Trophoblast cell (in vitro differentiated cells and primary cell): ENCODE data around the gene ZCCHC4.

ENCODE experiments used
- DNase-seq, 2 donors: peaks; one replicate each; pipeline ENCODE4 v3.0.0-alpha.2; 2016
- H2AFZ ChIP-seq: 2 replicates; pipeline ENCODE4 v1.6.1; 2013; ENCODE audit warnings: low read length, moderate library complexity, mild to moderate bottlenecking; ENCODE audit not compliant: insufficient read depth, poor library complexity
- H2AK5ac ChIP-seq: 2 replicates; pipeline ENCODE4 v1.6.1; 2013; ENCODE audit warnings: mild to moderate bottlenecking, low read length
- H2BK120ac ChIP-seq: 2 replicates; pipeline ENCODE4 v1.6.1; 2013; ENCODE audit warnings: low read length, mild to moderate bottlenecking, moderate library complexity; ENCODE audit not compliant: insufficient read depth, poor library complexity
- H2BK12ac ChIP-seq: 2 replicates; pipeline ENCODE4 v1.6.1; 2013; ENCODE audit warnings: mild to moderate bottlenecking, low read length, moderate library complexity
- H2BK5ac ChIP-seq: 2 replicates; pipeline ENCODE4 v1.6.1; 2013; ENCODE audit warnings: low read length, low read depth, moderate library complexity, mild to moderate bottlenecking; ENCODE audit not compliant: poor library complexity
- H3K14ac ChIP-seq: 2 replicates; pipeline ENCODE4 v1.6.1; 2013; ENCODE audit warnings: mild to moderate bottlenecking, low read length
- H3K18ac ChIP-seq: 2 replicates; pipeline ENCODE4 v1.6.1; 2013; ENCODE audit warnings: mild to moderate bottlenecking, low read length
- H3K23ac ChIP-seq: 2 replicates; pipeline ENCODE4 v1.6.1; 2013; ENCODE audit warnings: low read length
- H3K27ac ChIP-seq: 2 replicates; pipeline ENCODE4 v1.5.1; 2013; ENCODE audit warnings: low read depth, mild to moderate bottlenecking, inconsistent platforms, low read length, moderate library complexity
- H3K27me3 ChIP-seq: 2 replicates; pipeline ENCODE4 v1.6.1; 2013; ENCODE audit warnings: inconsistent platforms, mild to moderate bottlenecking, low read length, moderate library complexity; ENCODE audit not compliant: insufficient read depth
- H3K36me3 ChIP-seq, 2 experiments: 1 replicate in 1 of 2; 2 replicates in 1 of 2; pipeline ENCODE4 v1.6.1; 2013; ENCODE audit warnings: low read length in 2 of 2, mild to moderate bottlenecking in 2 of 2, moderate library complexity in 1 of 2; ENCODE audit not compliant: insufficient read depth in 2 of 2, control insufficient read depth in 1 of 2
- H3K4ac ChIP-seq: 2 replicates; pipeline ENCODE4 v1.6.1; 2013; ENCODE audit warnings: low read depth, mild to moderate bottlenecking, low read length, moderate library complexity
- H3K4me1 ChIP-seq, 2 experiments: 1 replicate in 1 of 2; 2 replicates in 1 of 2; pipeline ENCODE4 v1.6.1; 2013; ENCODE audit warnings: low read length in 2 of 2, mild to moderate bottlenecking in 2 of 2, moderate library complexity in 1 of 2; ENCODE audit not compliant: insufficient read depth in 2 of 2, control insufficient read depth in 1 of 2
- H3K4me2 ChIP-seq: 2 replicates; pipeline ENCODE4 v1.6.1; 2013; ENCODE audit warnings: inconsistent platforms, mild to moderate bottlenecking, low read length, moderate library complexity
- H3K4me3 ChIP-seq: 2 replicates; pipeline ENCODE4 v1.5.1; 2013; ENCODE audit warnings: mild to moderate bottlenecking, low read depth, low read length, inconsistent platforms
- H3K79me1 ChIP-seq: one replicate; pipeline ENCODE4 v1.6.1; 2013; ENCODE audit warnings: low read length
- H3K79me2 ChIP-seq: 2 replicates; pipeline ENCODE4 v1.6.1; 2013; ENCODE audit warnings: low read length, mild to moderate bottlenecking; ENCODE audit not compliant: control insufficient read depth, insufficient read depth, poor library complexity
- H3K9ac ChIP-seq: 2 replicates; pipeline ENCODE4 v1.6.1; 2013; ENCODE audit warnings: mild to moderate bottlenecking, low read length
- H3K9me3 ChIP-seq: 2 replicates; pipeline ENCODE4 v1.6.1; 2013; ENCODE audit warnings: low read depth, mild to moderate bottlenecking, control low read depth, inconsistent platforms, low read length; ENCODE audit not compliant: insufficient read depth
- H4K12ac ChIP-seq: 2 replicates; pipeline ENCODE4 v1.6.1; 2013; ENCODE audit warnings: low read depth, mild to moderate bottlenecking, low read length, moderate library complexity
- H4K8ac ChIP-seq: 2 replicates; pipeline ENCODE4 v1.6.1; 2013; ENCODE audit warnings: low read depth, mild to moderate bottlenecking, low read length, moderate library complexity
- H4K91ac ChIP-seq: one replicate; pipeline ENCODE4 v1.6.1; 2013; ENCODE audit warnings: low read depth, mild to moderate bottlenecking, low read length, moderate library complexity
- WGBS: extraction: QIAGEN DNeasy Blood & Tissue Kit; methylation state at CpG from one replicate; pipeline ENCODE4 v1.1.7; 2013; ENCODE audit warnings: missing lambda C conversion rate; ENCODE audit not compliant: insufficient read length, insufficient coverage; ENCODE audit errors: extremely low coverage; 5-methylcytosine and 5-hydroxymethylcytosine counted together

Gene ZCCHC4

DNA sequence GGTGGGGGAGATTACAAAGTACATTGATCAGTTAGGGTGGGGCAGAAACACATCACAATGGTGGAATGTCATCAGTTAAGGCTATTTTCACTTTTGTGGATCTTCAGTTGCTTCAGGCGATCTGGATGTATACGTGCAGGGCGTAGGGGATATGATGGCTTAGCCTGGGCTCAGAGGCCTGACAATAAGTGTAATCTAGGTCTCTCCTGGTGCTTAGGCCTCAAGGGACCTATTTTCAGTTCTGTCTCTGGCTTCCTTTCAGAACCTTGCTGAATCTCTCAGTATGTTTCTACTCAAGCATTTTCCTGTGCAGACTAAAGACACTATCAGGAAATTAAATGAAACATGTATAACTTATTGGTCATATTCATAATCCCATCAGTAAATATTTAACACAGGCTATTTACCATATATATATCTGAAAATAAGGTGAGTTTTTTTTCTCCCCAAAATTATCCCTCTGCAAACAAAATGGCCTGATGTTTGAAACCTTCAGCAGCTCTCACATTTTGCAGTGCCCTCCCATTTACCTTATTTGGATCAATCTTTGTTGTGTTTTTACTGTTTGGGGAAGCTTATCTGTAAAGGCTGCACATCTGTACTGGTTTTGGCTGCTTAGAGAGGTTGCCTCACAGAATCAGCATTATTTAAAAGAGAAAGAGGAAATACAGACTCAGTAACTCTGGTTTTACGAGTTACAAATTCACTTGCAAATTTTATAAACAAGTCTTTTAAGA is 2.3 kb upstream of the ZCCHC4 start:
- Histone ChIP-seq H3K27ac (no peak overlapping the region), H3K4me3 (no peak overlapping the region), H2BK12ac (no peak overlapping the region), H3K14ac (no peak overlapping the region), H2AK5ac (no peak overlapping the region), H4K91ac (no peak overlapping the region), H3K23ac (no peak overlapping the region), H3K4ac (no peak overlapping the region), H4K12ac (no peak overlapping the region), H3K9ac (no peak overlapping the region), H2BK120ac (no peak overlapping the region), H3K79me2 (peaks cover 4% of the 10 kb centered on the region), H3K18ac (no peak overlapping the region), H4K8ac (no peak overlapping the region), H3K27me3 (no peaks in the 10 kb centered on the region), H3K4me2 (no peak overlapping the region), H2AFZ (no peak overlapping the region), H2BK5ac (no peak overlapping the region), H3K4me1 (peaks cover 3 to 5% of the 10 kb centered on the region in 2 experiments), H3K36me3 (no peaks in the 10 kb centered on the region), H3K79me1 (peaks cover 3% of the 10 kb centered on the region), H3K9me3 (no peaks in the 10 kb centered on the region)
- WGBS, result no CpG with 5 or more reads among the region's 4 CpGs
- DNase-seq, result no peak

DNA sequence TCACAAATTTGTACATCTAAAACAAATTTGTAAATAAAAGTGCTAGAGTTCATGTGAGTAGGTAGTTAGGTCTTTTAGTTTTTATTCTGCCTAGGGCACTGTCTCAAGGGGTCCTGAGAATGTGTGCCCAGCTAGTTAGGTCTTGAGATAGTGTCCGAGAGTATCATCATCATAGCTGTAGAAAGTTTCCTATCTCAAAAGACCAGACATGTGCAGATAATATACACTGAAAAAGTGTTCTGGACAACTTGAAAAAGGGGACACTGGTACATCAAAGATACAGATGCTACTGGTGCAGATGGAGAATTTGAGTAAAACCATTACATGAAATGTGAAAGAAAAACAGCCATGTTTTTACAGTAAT is 1.8 kb upstream of the ZCCHC4 start:
- no peak overlapping the region for H3K27ac ChIP-seq
- no peak overlapping the region for H2BK120ac ChIP-seq
- H3K9me3 ChIP-seq, result no peaks in the 10 kb centered on the region
- H2AK5ac ChIP-seq, result no peak overlapping the region
- H3K36me3 ChIP-seq, result peaks cover 2 to 3% of the 10 kb centered on the region in 2 experiments
- H3K18ac ChIP-seq, result no peak overlapping the region
- H3K79me2 ChIP-seq, result peaks cover 4% of the 10 kb centered on the region
- WGBS, result no CpG with 5 or more reads among the region's 1 CpG
- peaks cover 3% of the 10 kb centered on the region for H3K79me1 ChIP-seq
- H3K14ac ChIP-seq, result no peak overlapping the region
- no peak overlapping the region for H3K4me3 ChIP-seq
- no peak overlapping the region for H4K12ac ChIP-seq
- H3K4ac ChIP-seq, result no peak overlapping the region
- H4K8ac ChIP-seq, result no peak overlapping the region
- no peak overlapping the region for H2AFZ ChIP-seq
- H3K4me2 ChIP-seq, result no peak overlapping the region
- no peak overlapping the region for H3K23ac ChIP-seq
- peaks cover 3 to 5% of the 10 kb centered on the region in 2 experiments for H3K4me1 ChIP-seq
- H3K9ac ChIP-seq, result no peak overlapping the region
- DNase-seq, result no peak
- H2BK12ac ChIP-seq, result no peak overlapping the region
- no peak overlapping the region for H2BK5ac ChIP-seq
- H4K91ac ChIP-seq, result no peak overlapping the region
- H3K27me3 ChIP-seq, result no peaks in the 10 kb centered on the region

DNA sequence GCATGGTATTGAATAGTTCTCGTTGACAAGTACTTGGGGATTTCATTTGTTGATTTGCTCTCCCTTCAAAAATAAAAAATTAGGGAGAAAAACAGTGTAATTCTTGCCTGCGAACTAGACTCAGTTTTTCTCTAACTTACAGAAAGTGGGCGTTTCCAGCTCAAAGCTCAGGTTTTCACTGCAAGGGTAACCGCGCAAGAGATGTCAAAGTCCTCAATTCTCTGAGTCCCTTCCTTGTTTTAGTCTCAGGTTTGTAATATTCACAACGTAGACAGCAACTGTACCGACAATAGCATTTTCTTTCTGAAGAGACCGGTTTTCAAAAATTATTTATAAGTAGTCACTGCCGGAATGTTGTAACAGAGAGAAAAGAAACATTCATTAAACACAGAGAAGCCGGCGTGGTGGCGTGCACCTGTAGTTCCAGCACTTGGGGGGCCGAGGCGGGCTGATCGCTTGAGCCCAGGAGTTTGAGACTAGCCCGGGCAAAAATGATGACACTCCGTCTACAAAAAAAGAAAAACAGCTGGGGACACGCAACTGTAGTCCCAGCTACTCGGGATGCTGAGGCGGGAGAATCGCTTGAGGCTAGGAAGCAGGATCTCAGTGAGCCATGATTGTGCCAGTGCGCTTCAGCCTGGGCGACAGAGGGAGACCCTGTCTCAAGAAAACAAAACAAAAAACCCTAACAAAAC is 774 bp downstream of the ZCCHC4 start:
- H3K79me1 ChIP-seq, result peaks cover 3% of the 10 kb centered on the region
- no peak overlapping the region for H4K12ac ChIP-seq
- peaks cover 3% of the 10 kb centered on the region in 2 experiments for H3K36me3 ChIP-seq
- peak overlapping the region; percentile 84 for H2AFZ ChIP-seq
- H2AK5ac ChIP-seq, result no peak overlapping the region
- H2BK120ac ChIP-seq, result no peak overlapping the region
- H3K27ac ChIP-seq, result peak overlapping the region; percentile 76
- H3K14ac ChIP-seq, result no peak overlapping the region
- H3K9me3 ChIP-seq, result no peaks in the 10 kb centered on the region
- peaks cover 4% of the 10 kb centered on the region for H3K79me2 ChIP-seq
- H3K18ac ChIP-seq, result peak overlapping the region; percentile 29
- H3K23ac ChIP-seq, result no peak overlapping the region
- H3K9ac ChIP-seq, result peak overlapping the region; percentile 96
- H3K4ac ChIP-seq, result no peak overlapping the region
- no peaks in the 10 kb centered on the region for H3K27me3 ChIP-seq
- H3K4me3 ChIP-seq, result peak overlapping the region; percentile 98
- peaks cover 3 to 5% of the 10 kb centered on the region in 2 experiments for H3K4me1 ChIP-seq
- peak overlapping the region; percentile 100 for H4K8ac ChIP-seq
- no peak overlapping the region for H2BK12ac ChIP-seq
- H2BK5ac ChIP-seq, result no peak overlapping the region
- WGBS, result no CpG with 5 or more reads among the region's 23 CpGs
- no peak overlapping the region for H4K91ac ChIP-seq
- peak; percentile 5 to 43 for DNase-seq
- H3K4me2 ChIP-seq, result peak overlapping the region; percentile 79

DNA sequence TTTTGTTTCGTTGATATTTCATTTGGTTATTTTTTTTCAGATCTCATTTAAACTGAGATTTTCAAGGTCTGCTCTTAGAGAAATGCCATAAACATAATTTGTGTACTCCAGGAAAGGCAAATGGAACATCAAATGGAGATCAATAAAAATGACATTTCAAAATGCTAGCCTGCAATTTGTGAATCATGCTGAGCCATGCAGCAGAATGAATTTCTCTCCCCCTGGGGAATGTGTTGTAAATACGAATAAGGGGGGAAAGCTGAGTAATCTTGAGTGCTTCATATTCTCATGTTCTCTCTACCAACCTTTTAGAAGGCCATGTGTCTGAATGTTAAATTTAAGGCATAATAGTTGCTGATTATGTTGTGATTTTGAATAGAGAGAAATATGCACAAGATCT is 7.8 kb downstream of the ZCCHC4 start:
- no peaks in the 10 kb centered on the region for H3K79me2 ChIP-seq
- no peak overlapping the region for H3K4me2 ChIP-seq
- no peak overlapping the region for H2BK12ac ChIP-seq
- H4K8ac ChIP-seq, result no peak overlapping the region
- no peaks in the 10 kb centered on the region for H3K79me1 ChIP-seq
- no peak overlapping the region for H3K9ac ChIP-seq
- H2BK5ac ChIP-seq, result no peak overlapping the region
- H3K4me3 ChIP-seq, result no peak overlapping the region
- H3K9me3 ChIP-seq, result no peaks in the 10 kb centered on the region
- H2AFZ ChIP-seq, result no peak overlapping the region
- no peak overlapping the region for H3K4ac ChIP-seq
- peaks cover 7% of the 10 kb centered on the region in 2 experiments for H3K36me3 ChIP-seq
- DNase-seq, result no peak
- H3K23ac ChIP-seq, result no peak overlapping the region
- H3K27me3 ChIP-seq, result no peaks in the 10 kb centered on the region
- no peak overlapping the region for H2AK5ac ChIP-seq
- H4K91ac ChIP-seq, result no peak overlapping the region
- no peak overlapping the region for H2BK120ac ChIP-seq
- no CpG with 5 or more reads among the region's 2 CpGs for WGBS
- no peaks in the 10 kb centered on the region for H3K4me1 ChIP-seq
- H3K27ac ChIP-seq, result no peak overlapping the region
- H3K18ac ChIP-seq, result no peak overlapping the region
- no peak overlapping the region for H3K14ac ChIP-seq
- H4K12ac ChIP-seq, result no peak overlapping the region
